Progenitor cell of endocrine pancreas (in vitro differentiated cells): ENCODE results near the gene CIT. TPM values are rescaled to one million over a fixed set of nuclear protein-coding genes. Genes with fewer than 3 reads are reported as not detected.

ENCODE experiments used
- DNase-seq: peaks from one replicate; pipeline ENCODE4 v3.0.0; 2021; ENCODE audit warnings: low spot score; ENCODE audit not compliant: unreplicated experiment
- H3K27ac Mint-ChIP-seq: 2 replicates; pipeline ENCODE4 v1.8.0; 2021; ENCODE audit warnings: mild to moderate bottlenecking, moderate library complexity, mixed read lengths
- H3K27me3 Mint-ChIP-seq: 2 replicates; pipeline ENCODE4 v1.8.0; 2021; ENCODE audit warnings: mixed read lengths
- H3K36me3 Mint-ChIP-seq: 2 replicates; pipeline ENCODE4 v1.8.0; 2022; ENCODE audit warnings: mixed read lengths; ENCODE audit not compliant: insufficient read depth
- H3K4me1 Mint-ChIP-seq: 2 replicates; pipeline ENCODE4 v1.8.0; 2021; ENCODE audit warnings: low read depth, mixed read lengths
- H3K4me3 Mint-ChIP-seq: 2 replicates; pipeline ENCODE4 v1.8.0; 2021; ENCODE audit warnings: low read depth, mild to moderate bottlenecking, moderate library complexity, mixed read lengths
- H3K9me3 Mint-ChIP-seq: 2 replicates; pipeline ENCODE4 v1.8.0; 2021; ENCODE audit warnings: low read depth, mixed read lengths
- total RNA-seq: library from RNA; stranded (reverse); gene quantifications from 2 replicates; pipeline ENCODE4 v1.2.1, GENCODE V29; 2021
- TF ChIP-seq, protein P1 (sequence below): fragments of 200-600 bp; sonication (generic); IDR thresholded peaks from one replicate; pipeline ENCODE4 v1.5.0; 2021; ENCODE audit warnings: antibody characterized with exemption, mild to moderate bottlenecking; ENCODE audit not compliant: unreplicated experiment

Gene CIT
- total RNA-seq, 1 donor from 2014 or later = 44.1 TPM

DNA sequence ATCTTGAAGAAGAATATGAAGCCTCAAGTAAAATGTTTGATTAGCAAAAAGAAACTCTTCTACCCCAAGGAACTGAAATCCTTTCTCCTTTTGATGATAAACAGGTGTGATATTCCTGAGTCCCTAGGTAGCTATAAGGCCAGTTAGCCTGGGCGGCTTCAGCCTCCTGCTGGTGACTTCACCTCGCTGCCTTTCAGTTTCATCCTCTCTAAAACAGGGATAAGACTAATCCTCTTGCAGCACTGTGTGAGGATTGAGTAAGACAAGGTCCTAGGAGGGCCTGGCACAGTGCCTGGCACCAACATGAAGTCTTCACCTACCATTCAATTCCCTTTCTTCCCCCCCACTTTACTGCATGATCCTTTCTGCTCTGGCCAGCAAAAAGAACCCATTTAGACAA is 42.1 kb downstream of the CIT start:
- H3K27me3 Mint-ChIP-seq = no peaks in the 10 kb centered on the region
- no peak for DNase-seq
- H3K27ac Mint-ChIP-seq = no peak overlapping the region
- peaks cover 3% of the 10 kb centered on the region for H3K36me3 Mint-ChIP-seq
- H3K9me3 Mint-ChIP-seq = no peaks in the 10 kb centered on the region
- TF ChIP-seq, protein P1, sequence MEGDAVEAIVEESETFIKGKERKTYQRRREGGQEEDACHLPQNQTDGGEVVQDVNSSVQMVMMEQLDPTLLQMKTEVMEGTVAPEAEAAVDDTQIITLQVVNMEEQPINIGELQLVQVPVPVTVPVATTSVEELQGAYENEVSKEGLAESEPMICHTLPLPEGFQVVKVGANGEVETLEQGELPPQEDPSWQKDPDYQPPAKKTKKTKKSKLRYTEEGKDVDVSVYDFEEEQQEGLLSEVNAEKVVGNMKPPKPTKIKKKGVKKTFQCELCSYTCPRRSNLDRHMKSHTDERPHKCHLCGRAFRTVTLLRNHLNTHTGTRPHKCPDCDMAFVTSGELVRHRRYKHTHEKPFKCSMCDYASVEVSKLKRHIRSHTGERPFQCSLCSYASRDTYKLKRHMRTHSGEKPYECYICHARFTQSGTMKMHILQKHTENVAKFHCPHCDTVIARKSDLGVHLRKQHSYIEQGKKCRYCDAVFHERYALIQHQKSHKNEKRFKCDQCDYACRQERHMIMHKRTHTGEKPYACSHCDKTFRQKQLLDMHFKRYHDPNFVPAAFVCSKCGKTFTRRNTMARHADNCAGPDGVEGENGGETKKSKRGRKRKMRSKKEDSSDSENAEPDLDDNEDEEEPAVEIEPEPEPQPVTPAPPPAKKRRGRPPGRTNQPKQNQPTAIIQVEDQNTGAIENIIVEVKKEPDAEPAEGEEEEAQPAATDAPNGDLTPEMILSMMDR = peak; percentile 40
- H3K4me1 Mint-ChIP-seq = no peaks in the 10 kb centered on the region
- no peak overlapping the region for H3K4me3 Mint-ChIP-seq

DNA sequence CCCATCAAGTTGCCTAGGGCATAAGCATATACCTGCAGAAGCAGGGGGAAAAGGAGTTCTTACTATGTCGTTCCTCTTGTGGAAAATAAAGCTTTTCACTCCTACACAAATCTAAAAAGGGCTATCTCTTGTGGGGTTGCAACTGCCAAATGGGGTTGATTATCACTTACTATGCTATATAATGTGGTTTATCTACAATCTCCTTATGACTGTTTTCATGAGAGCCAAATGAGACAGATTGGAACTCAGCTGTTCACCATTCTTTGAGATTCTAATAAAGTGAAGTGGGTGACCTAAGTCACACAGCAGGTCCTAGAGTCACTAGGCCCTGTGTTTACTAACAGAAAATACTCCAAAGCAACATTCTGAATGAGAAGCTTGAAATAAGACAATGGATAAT is 47.7 kb downstream of the CIT start:
- TF ChIP-seq, protein P1 = no peak
- no peak for DNase-seq
- H3K27ac Mint-ChIP-seq = no peak overlapping the region
- H3K4me1 Mint-ChIP-seq = no peaks in the 10 kb centered on the region
- peaks cover 9% of the 10 kb centered on the region for H3K36me3 Mint-ChIP-seq
- no peaks in the 10 kb centered on the region for H3K27me3 Mint-ChIP-seq
- H3K4me3 Mint-ChIP-seq = no peak overlapping the region
- H3K9me3 Mint-ChIP-seq = no peaks in the 10 kb centered on the region

DNA sequence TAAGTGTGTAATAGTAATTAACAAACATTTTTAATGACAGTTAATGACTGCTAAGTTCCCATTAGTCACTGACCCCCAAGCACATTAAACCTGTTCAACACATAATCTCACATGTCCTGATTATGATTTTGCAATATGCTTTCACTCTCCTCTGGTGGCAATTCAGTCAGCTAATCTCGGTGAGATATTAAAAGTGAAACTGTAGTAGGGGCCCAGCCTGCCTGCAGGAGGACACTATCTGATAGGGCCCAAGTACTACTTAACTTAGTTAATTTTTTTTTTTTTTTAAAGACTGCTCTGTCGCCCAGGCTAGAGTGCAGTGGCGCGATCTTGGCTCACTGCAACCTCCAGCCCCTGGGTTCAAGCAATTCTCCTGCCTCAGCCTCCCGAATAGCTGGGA is 48.8 kb downstream of the CIT start:
- no peak overlapping the region for H3K27ac Mint-ChIP-seq
- H3K9me3 Mint-ChIP-seq = no peaks in the 10 kb centered on the region
- H3K4me1 Mint-ChIP-seq = no peaks in the 10 kb centered on the region
- no peak for DNase-seq
- H3K27me3 Mint-ChIP-seq = no peaks in the 10 kb centered on the region
- no peak overlapping the region for H3K4me3 Mint-ChIP-seq
- TF ChIP-seq, protein P1 = no peak
- peaks cover 10% of the 10 kb centered on the region for H3K36me3 Mint-ChIP-seq

DNA sequence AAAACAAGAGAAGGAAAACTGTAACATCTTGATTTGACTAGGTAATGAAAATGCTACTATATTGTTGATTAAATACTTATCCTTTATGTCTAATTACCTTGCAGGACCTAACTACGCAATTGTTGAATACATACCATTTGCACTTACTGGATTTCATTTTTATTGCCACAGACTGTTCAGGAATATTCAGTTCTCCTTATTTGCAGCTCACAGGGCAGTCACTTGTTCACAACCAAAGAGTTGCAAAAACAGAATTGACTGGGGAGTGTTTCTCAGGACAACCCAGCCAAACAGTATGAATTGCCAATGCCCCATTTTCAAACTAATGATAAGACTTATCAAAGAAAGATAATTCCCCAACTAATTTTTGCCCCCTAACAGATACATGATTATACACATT is 49.4 kb downstream of the CIT start:
- H3K4me1 Mint-ChIP-seq = no peaks in the 10 kb centered on the region
- H3K27me3 Mint-ChIP-seq = no peaks in the 10 kb centered on the region
- H3K36me3 Mint-ChIP-seq = peaks cover 9% of the 10 kb centered on the region
- H3K27ac Mint-ChIP-seq = no peak overlapping the region
- H3K9me3 Mint-ChIP-seq = no peaks in the 10 kb centered on the region
- DNase-seq = no peak
- TF ChIP-seq, protein P1 = no peak
- H3K4me3 Mint-ChIP-seq = no peak overlapping the region

DNA sequence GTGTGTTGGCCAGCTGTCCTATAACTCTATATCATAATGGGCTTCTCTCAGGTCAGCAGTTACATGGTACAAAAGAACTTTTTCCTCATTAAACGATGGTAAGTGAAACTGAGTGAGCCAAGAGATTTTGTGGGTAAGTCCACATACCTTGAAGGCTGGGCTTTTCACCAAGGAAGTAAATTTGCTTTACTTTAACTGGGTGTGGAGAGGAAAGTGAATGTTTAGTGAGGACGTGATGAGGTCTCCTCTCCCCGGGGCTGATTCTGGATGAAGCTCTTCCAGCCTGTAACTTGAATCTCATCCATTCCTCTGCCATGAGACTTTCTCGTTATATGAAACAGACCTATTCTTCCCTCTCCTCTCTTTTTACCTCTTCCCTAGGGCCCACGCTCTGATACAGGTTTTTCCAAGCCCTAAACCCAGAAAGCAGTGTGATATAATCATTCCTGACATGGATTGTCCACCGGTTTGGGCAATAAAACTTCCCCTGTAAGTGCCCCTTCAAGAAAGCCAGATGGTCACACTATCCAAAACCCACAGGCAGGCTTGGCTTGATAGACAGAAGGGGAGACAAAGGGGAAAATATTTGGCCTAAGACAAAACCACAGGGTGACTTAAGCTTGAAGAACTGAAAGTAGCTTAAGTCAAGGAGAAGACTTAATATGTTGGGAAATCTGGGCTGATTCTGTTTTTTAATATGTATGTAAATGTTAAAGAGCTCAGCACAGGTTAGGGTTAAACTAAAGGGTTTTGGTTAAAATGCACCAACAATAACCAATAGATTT is 50.3 kb downstream of the CIT start:
- Mint-ChIP-seq H3K27ac (no peak overlapping the region), H3K4me1 (no peaks in the 10 kb centered on the region), H3K27me3 (no peaks in the 10 kb centered on the region), H3K4me3 (no peak overlapping the region), H3K36me3 (peaks cover 8% of the 10 kb centered on the region), H3K9me3 (no peaks in the 10 kb centered on the region)
- TF ChIP-seq, protein P1 = no peak
- no peak for DNase-seq
